Heart right ventricle (tissue), 16 donors: ENCODE results near the gene RPA1. TPM values are rescaled to one million over a fixed set of nuclear protein-coding genes. Genes with fewer than 3 reads are reported as not detected.

Experiments
- ATAC-seq, 8 donors: fragments of 200-7000 bp; cut with Tn5 transposase; one replicate each; pipeline ENCODE4 v1.9.1; 2020; ENCODE audit warnings: mild to moderate bottlenecking in 8 of 8, moderate library complexity in 8 of 8, moderate number of reproducible peaks in 1 of 8
- DNase-seq, 2 donors: peaks; one replicate each; pipeline ENCODE4 v3.0.0-alpha.2; 2020
- H3K27ac ChIP-seq, 10 donors: fragments of 200-600 bp; sonication (generic) in 2 of 10; one replicate each; pipeline versions ENCODE4 v1.5.0 to v1.8.0; 2020 to 2022; ENCODE audit warnings: mild to moderate bottlenecking in 3 of 10
- H3K27me3 ChIP-seq, 7 donors: fragments of 200-600 bp; one replicate each; pipeline ENCODE4 v1.8.0; 2021 to 2022; ENCODE audit warnings: mild to moderate bottlenecking in 2 of 7
- H3K36me3 ChIP-seq, 9 donors: fragments of 200-600 bp; sonication (generic) in 1 of 9; one replicate each; pipeline versions ENCODE4 v1.5.0 to v1.8.0; 2020 to 2022; ENCODE audit warnings: mild to moderate bottlenecking in 2 of 9
- H3K4me1 ChIP-seq, 9 donors: fragments of 200-600 bp; sonication (generic) in 1 of 9; one replicate each; pipeline versions ENCODE4 v1.5.0 to v1.8.0; 2020 to 2022; ENCODE audit warnings: mild to moderate bottlenecking in 4 of 9
- H3K4me3 ChIP-seq, 10 donors: fragments of 200-600 bp; sonication (generic) in 2 of 10; one replicate each; pipeline versions ENCODE4 v1.5.0 to v1.8.0; 2020 to 2022; ENCODE audit warnings: mild to moderate bottlenecking in 7 of 10, moderate library complexity in 2 of 10
- H3K9me3 ChIP-seq, 11 donors: fragments of 200-600 bp in 10 of 11; sonication (generic) in 2 of 11; one replicate each; pipeline versions ENCODE4 v1.5.0 to v1.8.0; 2013 to 2022; ENCODE audit warnings: mild to moderate bottlenecking in 2 of 11, control low read depth in 1 of 11, moderate library complexity in 1 of 11
- WGBS, 2 donors: extraction: QIAGEN DNeasy Blood & Tissue Kit; methylation state at CpG; one replicate each; pipeline ENCODE4 v1.1.7; 2013; ENCODE audit warnings: inconsistent platforms in 1 of 2; 5-methylcytosine and 5-hydroxymethylcytosine counted together
- intact Hi-C, 10 donors: fragments of 100-400 bp; cut with DNase I; formaldehyde crosslinking; loops; one replicate each; pipeline versions ENCODE4 v1.11.1 to v1.14.2; 2022
- polyA plus RNA-seq, 2 donors: library from polyadenylated mRNA; stranded (reverse); fragments of 200-250 nt; gene quantifications; one replicate each; pipeline ENCODE4 v1.2.3, GENCODE V29; 2013
- total RNA-seq, 10 donors: library from RNA; stranded (reverse); fragmentation: NEBNext Ultra II Directional in 3 of 10; extraction: Animal tissue kit (Norgen Biotek cat#: 25700) in 3 of 10; gene quantifications; one replicate each; pipeline versions ENCODE4 v1.2.1 to v1.2.4, GENCODE V29; 2021 to 2023
- TF ChIP-seq, protein P1 (sequence below), 9 donors: fragments of 200-600 bp; sonication (generic) in 2 of 9; IDR thresholded peaks; one replicate each; pipeline versions ENCODE4 v1.5.0 to v1.8.0; 2021 to 2022; ENCODE audit warnings: antibody characterized with exemption in 9 of 9, mild to moderate bottlenecking in 5 of 9, moderate library complexity in 1 of 9
- donor health status: Arrhythmogenic right ventricular cardiomyopathy.
- donor health status: ischemic (EF 13 %, LVEDD 7.1; RV severe dilation, severe dysfunction).
- donor health status: healthy with polysubstance abuse.
- donor health status: DM: no; HTN: yes; CAD: no.
- donor health status: DM: no; HTN: no; CAD: no.
- donor health status: ischemic (EF 25% LVEDD 6.9; RV normal size, moderate dysfunction).
- donor health status: ischemic (EF 25% LVEDD 5.7; RV mildly dilated, moderate dysfunction).
- donor health status: healthy.
- donor health status: DM: yes; HTN: yes; CAD: no.
- donor health status: Ischemic cardiomyopathy.
- donor health status: ischemic (EF 35%, LVEDD 5.7; RV mildly dilated, moderate dysfunction).
- donor health status: nonischemic (EF 11% LVEDD 7.7; RV severe dilation, severe dysfunction).
- donor health status: DM: yes; HTN: yes; CAD: no.
- donor health status: PGD.
- donor health status: ischemic (EF 29% LVEDD 5.4; RV normal size, mild dysfunction).
- donor health status: nonischemic (EF 23%, LVEDD 6.1; RV moderate dilation, normal function).

The RPA1 gene
- total and polyA plus RNA-seq, 12 donors: 7.2 to 96.6 (median 65.9) TPM

DNA sequence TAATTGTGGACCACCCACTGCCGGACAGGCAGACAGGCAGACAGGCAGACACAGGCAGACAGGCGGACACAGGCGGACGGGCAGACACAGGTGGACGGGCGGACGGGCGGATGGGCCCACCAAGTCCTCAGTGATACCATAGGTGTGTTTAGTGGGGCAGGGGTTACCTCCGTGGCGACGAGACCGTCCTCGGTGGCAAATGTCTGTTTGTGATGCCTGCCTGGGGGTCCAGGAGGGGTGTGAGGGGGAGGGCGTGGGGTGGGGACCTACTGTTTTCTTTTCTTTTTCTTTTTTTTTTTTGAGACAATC lies 118.7 kb downstream of the RPA1 start:
- DNase-seq (no peak), ATAC-seq (no peak)
- Histone ChIP-seq H3K36me3 (no peaks in the 10 kb centered on the region), H3K4me3 (no peak overlapping the region), H3K27ac (peak overlapping the region in 1 of 10 donors; percentile 90), H3K4me1 (peaks cover 0 to 15% (median 2%) of the 10 kb centered on the region in 9 donors), H3K27me3 (no peaks in the 10 kb centered on the region), H3K9me3 (no peaks in the 10 kb centered on the region)
- 93 to 97% methylated on average over 14 of the region's 14 CpGs for WGBS, 2 donors
- TF ChIP-seq, protein P1, sequence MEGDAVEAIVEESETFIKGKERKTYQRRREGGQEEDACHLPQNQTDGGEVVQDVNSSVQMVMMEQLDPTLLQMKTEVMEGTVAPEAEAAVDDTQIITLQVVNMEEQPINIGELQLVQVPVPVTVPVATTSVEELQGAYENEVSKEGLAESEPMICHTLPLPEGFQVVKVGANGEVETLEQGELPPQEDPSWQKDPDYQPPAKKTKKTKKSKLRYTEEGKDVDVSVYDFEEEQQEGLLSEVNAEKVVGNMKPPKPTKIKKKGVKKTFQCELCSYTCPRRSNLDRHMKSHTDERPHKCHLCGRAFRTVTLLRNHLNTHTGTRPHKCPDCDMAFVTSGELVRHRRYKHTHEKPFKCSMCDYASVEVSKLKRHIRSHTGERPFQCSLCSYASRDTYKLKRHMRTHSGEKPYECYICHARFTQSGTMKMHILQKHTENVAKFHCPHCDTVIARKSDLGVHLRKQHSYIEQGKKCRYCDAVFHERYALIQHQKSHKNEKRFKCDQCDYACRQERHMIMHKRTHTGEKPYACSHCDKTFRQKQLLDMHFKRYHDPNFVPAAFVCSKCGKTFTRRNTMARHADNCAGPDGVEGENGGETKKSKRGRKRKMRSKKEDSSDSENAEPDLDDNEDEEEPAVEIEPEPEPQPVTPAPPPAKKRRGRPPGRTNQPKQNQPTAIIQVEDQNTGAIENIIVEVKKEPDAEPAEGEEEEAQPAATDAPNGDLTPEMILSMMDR (IDR thresholded peaks at IDR 0.05): no peak
- intact Hi-C loops: no loop called here

Other genes with a start within 250 kb of the RPA1 start
- gene SLC43A2, start 201.2 kb upstream of the RPA1 start, total RNA-seq: 10 to 100 TPM in 1 of 10 donors, 1 to 10 TPM in 9; 4.1 to 16.4 (median 7.0) TPM
- 1 to 10 TPM; 1.6 to 3.9 TPM for gene SLC43A2, start 201.2 kb upstream of the RPA1 start, polyA plus RNA-seq
- gene SCARF1, start 184.3 kb upstream of the RPA1 start, total RNA-seq: 10 to 100 TPM in 7 of 10 donors, 1 to 10 TPM in 3; 7.6 to 18.8 (median 13.2) TPM
- 10 to 100 TPM; 10.2 to 22.6 TPM for gene SCARF1, start 184.3 kb upstream of the RPA1 start, polyA plus RNA-seq
- 10 to 100 TPM; 54.0 to 87.8 (median 63.2) TPM for gene RILP, start 180.1 kb upstream of the RPA1 start, total RNA-seq
- 100 to 1,000 TPM in 1 of 2 donors, 10 to 100 TPM in 1; 47.5 to 152 TPM for gene RILP, start 180.1 kb upstream of the RPA1 start, polyA plus RNA-seq
- 100 to 1,000 TPM; 137 to 205 (median 179) TPM for gene PRPF8, start 145.1 kb upstream of the RPA1 start, total RNA-seq
- 100 to 1,000 TPM in 1 of 2 donors, 10 to 100 TPM in 1; 79.1 to 107 TPM for gene PRPF8, start 145.1 kb upstream of the RPA1 start, polyA plus RNA-seq
- 1 to 10 TPM in 9 of 10 donors, under 1 TPM in 1; 0.96 to 6.0 (median 1.9) TPM for gene TLCD2, start 119.6 kb upstream of the RPA1 start, total RNA-seq
- 1 to 10 TPM; 1.6 to 3.2 TPM for gene TLCD2, start 119.6 kb upstream of the RPA1 start, polyA plus RNA-seq
- gene WDR81, start 105.3 kb upstream of the RPA1 start, total RNA-seq: 10 to 100 TPM in 4 of 10 donors, 1 to 10 TPM in 6; 7.7 to 16.9 (median 9.2) TPM
- 10 to 100 TPM in 1 of 2 donors, 1 to 10 TPM in 1; 8.5 to 14.9 TPM for gene WDR81, start 105.3 kb upstream of the RPA1 start, polyA plus RNA-seq
- gene SERPINF2, start 87.1 kb upstream of the RPA1 start, total RNA-seq: 1 to 10 TPM in 3 of 10 donors, under 1 TPM in 5, not detected in 2; 0.18 to 1.3 (median 0.41) TPM
- 1 to 10 TPM; 2.0 to 2.8 TPM for gene SERPINF2, start 87.1 kb upstream of the RPA1 start, polyA plus RNA-seq
- 100 to 1,000 TPM in 4 of 10 donors, 10 to 100 TPM in 6; 26.2 to 185 (median 89.1) TPM for gene SERPINF1, start 67.9 kb upstream of the RPA1 start, total RNA-seq
- gene SERPINF1, start 67.9 kb upstream of the RPA1 start, polyA plus RNA-seq: 100 to 1,000 TPM; 181 to 247 TPM
- 10 to 100 TPM in 4 of 10 donors, 1 to 10 TPM in 6; 7.2 to 13.5 (median 9.3) TPM for gene SMYD4, start 103 bp upstream of the RPA1 start, total RNA-seq
- gene SMYD4, start 103 bp upstream of the RPA1 start, polyA plus RNA-seq: 1 to 10 TPM; 4.6 to 6.9 TPM
- 1 to 10 TPM in 9 of 10 donors, under 1 TPM in 1; 0.81 to 6.3 (median 2.5) TPM for gene RTN4RL1, start 195.3 kb downstream of the RPA1 start, total RNA-seq
- 1 to 10 TPM; 3.0 to 3.1 TPM for gene RTN4RL1, start 195.3 kb downstream of the RPA1 start, polyA plus RNA-seq
- gene DPH1, start 200.1 kb downstream of the RPA1 start, total RNA-seq: 10 to 100 TPM; 22.8 to 40.0 (median 25.9) TPM
- 10 to 100 TPM; 19.0 to 28.9 TPM for gene DPH1, start 200.1 kb downstream of the RPA1 start, polyA plus RNA-seq
- 10 to 100 TPM; 15.3 to 25.4 (median 17.6) TPM for gene OVCA2, start 212.0 kb downstream of the RPA1 start, total RNA-seq
- gene OVCA2, start 212.0 kb downstream of the RPA1 start, polyA plus RNA-seq: 10 to 100 TPM; 43.3 to 47.5 TPM
- gene HIC1, start 225.1 kb downstream of the RPA1 start, total RNA-seq: 10 to 100 TPM in 7 of 10 donors, 1 to 10 TPM in 3; 3.5 to 37.5 (median 12.1) TPM
- gene HIC1, start 225.1 kb downstream of the RPA1 start, polyA plus RNA-seq: 10 to 100 TPM in 1 of 2 donors, 1 to 10 TPM in 1; 8.3 to 14.3 TPM